ENCODE results near the gene ZNF628.

The ZNF628 gene

GRCh38 chr19:55465460-55466240 lies 10.8 kb upstream of the ZNF628 start:
- no peak for DNase-seq

DNA sequence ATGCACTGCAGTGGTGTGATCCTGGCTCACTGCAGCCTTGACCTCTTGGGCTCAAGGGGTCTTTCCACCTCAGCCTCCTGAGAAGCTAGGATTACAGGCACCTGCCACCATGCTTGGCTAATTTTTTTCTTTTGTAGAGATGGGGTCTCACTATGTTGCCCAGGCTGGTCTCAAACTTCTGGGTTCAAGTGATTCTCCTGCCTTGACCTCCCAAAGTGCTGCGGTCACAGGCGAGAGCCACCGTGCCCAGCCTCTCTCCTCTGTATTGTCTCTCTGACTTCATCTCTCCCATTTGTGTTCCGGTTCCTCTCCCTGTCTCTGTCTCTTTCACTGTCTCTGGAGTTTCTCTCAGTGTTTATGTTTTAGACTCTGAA lies 10.2 kb upstream of the ZNF628 start:
- DNase-seq = no peak

DNA sequence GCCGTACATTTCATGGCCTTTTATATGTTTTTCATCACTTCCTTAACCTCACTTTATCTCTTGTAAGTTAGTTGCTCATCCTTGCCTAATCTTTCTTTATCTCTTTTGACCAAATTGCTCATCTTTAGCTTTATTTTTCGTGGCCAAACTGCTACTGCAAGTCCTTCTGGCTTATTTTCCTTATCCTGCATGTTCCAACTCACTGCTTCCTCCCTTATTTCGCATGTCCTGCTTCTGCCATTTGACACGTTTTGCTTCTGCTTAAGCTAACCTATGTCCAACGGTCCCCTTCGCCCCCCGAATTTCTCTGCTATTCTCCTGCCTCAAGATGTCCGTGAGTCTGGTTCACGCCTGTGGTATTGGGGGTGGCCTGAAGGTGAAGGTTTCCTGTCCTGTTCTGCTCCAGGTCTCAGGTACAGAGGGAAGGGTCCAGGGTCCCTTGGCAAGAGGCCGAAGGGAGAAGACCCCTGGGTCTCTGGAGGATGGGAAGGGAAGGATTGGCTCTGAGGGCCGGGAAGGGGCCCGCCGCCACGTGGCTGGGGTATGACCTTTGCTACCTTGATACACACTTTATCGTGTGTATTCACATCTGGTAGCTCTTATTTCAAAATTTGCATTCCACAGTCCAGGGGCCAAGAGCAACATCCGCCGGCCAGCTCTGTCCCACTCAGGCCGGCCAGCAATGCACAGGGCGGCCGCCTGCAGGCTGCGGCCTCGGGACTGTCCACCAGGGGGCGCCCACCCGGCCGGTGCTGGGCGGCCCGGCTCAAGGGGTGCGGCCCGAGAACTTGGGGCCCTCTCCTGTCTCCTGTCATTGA lies 9.0 kb upstream of the ZNF628 start:
- DNase-seq = peak; percentile 77

- no peak for DNase-seq
Observed at GRCh38 chr19:55468054-55468393, 8.4 kb upstream of the ZNF628 start.

DNA sequence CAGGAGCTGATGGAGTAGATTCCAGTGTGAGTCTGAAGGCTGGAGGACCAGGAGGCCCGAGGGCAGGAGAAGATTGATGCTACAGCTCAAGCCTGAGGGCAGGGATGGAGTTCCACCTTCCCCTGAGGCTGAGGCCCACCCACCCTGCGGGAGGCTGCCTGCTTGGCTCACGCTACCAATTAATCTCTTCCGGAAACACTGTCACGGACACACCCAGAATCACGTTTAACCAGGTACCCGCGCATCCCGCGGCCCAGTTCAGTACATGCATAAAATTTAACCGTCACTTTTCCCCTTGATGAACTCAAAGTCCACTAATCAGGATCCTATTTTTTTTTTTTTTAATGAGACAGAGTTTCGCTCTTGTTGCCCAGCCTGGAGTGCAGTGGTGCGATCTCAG lies 5.2 kb upstream of the ZNF628 start:
- DNase-seq = no peak

DNA sequence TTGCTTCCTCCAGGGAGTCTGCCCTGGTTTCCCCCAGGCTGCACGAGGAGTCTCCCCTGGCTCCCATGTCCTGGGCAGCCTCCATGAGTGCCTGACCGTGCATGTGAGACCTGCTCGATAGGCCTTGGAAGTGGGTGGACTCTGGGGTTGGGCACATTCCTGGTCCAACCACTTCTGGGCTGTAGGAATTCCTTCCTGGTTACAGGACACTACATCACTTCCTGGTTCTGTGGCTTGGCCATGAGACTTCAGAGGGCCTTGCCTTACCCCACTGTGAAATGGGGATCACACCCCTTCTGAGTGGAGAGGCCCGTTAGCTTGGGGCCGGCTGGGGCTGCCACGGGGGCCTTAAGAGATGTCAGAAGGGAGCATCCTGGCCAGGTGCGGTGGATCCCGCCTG lies 4.0 kb upstream of the ZNF628 start:
- DNase-seq = no peak

- DNase-seq = no peak
Observed at GRCh38 chr19:55473225-55474012, 3.0 kb upstream of the ZNF628 start.

DNA sequence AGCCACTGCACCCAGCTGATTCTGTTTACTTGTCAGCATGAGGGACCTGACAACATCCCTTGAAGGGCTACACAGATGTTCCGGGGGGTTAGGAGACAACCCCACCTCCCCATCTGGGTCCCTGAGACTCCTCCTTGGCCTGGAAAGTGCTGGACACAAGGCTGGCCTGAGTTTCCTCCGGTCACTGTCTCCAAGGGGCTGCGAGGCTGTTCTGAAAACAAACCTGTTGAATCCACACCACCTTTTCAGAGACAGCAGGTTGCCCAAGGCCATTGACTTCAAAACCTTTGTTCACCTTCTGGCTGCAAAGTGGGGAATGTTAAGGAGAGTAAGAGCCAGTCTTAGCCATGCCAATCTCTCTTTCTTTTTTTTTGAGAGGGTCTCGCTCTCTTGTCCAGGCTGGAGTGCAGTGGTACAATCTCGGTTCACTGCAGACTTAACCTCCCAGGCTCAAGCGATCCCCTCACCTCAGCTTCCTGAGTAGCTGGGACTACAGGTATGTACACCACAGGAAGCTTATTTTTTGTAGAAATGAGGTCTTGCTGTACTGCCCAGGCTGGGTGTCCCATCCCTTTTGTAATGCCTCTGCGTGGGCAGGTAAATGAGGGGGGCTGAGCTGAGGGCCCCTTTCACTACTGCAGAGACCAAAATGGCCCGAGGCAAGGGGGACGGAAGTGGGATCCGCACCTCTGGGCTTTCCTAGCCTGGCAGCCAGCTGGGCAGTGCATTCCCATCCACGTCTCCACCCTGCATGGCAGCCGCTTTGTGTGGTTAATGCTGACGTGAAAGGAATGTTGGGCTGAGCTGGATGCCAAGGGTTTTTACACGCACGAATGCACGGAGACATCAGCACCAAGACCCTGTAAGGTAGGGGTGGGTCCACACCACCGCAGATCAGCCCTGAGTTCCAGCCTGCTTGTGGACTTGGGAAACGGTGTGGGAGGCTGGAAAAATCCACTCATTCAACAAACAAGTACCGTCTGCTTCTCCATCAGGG lies 1.9 kb upstream of the ZNF628 start:
- no peak for DNase-seq

- no peak for DNase-seq
Observed at GRCh38 chr19:55477905-55478304, 1.5 kb downstream of the ZNF628 start.

DNA sequence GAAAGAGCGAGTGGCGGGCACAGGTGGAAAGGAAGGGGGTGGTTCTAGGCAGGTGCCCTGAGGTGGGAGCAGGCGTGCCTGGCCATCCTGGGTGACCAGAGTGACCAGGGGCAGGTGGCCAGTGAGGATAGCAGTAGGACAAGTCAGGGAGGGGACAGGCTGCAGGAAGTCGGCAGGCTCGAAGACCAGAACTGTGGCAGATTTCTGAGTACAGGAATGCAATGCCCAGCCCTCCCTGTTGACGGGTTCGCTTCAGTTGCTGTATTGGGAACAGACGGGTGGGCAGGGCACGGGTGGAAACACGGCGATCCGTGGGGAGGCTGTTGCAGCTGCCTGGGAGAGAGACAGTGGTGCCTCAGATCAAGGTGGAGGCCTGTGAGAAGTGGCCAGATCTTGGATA lies 1.9 kb downstream of the ZNF628 start:
- DNase-seq = no peak

GRCh38 chr19:55479045-55479444 lies 2.6 kb downstream of the ZNF628 start:
- DNase-seq = no peak

DNA sequence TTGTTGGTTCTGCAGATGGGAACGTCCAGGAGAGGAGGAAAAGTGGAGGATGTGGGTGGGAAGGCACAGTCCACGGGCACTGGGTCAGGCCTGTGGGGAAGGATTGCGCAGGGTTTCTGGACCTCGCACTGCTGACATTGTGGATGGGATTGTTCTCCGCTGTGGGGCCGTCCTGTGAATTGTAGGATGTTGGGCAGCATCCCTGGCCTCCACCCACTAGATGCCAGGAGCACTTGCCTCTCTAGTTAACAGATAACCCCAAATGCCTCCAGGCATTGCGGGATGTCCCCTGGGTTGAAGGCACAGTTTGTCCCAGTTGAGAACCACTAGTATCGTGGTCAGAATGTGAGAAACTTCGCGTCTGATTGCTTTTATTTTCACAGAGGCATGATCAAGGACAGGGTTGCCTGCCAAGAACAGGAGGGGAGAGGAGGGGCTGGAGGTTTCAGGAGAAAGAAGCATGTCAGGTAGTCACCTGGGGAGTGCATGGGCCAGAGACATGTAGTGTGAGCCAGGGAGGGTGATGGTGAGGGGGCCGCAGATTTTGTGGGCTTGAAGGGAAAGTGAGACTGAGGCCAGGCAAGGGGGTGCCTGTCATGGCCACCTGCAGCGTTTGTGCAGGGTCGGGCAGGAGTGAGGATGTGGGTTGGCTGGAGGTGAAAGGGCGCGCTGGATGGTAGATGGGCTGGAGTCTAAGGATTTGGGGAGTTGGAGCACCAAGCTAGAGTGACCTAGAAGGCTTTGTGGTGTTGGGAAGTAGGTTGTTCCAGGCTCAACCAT lies 3.2 kb downstream of the ZNF628 start:
- no peak for DNase-seq

DNA sequence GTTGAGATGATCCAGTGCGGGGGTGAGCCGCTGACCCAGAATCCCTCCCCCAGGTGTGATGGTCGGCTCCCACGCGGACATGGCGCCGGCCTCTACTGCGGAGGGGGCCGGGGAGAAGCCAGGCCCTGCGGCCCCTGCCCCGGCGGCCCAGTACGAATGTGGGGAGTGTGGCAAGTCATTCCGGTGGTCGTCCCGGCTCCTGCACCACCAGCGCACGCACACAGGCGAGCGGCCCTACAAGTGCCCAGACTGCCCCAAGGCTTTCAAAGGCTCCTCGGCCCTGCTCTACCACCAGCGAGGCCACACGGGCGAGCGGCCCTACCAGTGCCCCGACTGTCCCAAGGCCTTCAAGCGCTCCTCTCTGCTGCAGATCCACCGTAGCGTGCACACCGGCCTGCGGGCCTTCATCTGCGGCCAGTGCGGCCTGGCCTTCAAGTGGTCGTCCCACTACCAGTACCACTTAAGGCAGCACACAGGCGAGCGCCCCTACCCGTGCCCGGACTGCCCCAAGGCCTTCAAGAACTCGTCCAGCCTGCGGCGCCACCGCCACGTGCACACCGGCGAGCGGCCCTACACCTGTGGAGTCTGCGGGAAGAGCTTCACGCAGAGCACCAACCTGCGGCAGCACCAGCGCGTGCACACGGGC lies 4.9 kb downstream of the ZNF628 start:
- DNase-seq = no peak

GRCh38 chr19:55481794-55482155 lies 5.4 kb downstream of the ZNF628 start:
- DNase-seq = no peak

GRCh38 chr19:55482156-55482961 lies 5.9 kb downstream of the ZNF628 start:
- no peak for DNase-seq

DNA sequence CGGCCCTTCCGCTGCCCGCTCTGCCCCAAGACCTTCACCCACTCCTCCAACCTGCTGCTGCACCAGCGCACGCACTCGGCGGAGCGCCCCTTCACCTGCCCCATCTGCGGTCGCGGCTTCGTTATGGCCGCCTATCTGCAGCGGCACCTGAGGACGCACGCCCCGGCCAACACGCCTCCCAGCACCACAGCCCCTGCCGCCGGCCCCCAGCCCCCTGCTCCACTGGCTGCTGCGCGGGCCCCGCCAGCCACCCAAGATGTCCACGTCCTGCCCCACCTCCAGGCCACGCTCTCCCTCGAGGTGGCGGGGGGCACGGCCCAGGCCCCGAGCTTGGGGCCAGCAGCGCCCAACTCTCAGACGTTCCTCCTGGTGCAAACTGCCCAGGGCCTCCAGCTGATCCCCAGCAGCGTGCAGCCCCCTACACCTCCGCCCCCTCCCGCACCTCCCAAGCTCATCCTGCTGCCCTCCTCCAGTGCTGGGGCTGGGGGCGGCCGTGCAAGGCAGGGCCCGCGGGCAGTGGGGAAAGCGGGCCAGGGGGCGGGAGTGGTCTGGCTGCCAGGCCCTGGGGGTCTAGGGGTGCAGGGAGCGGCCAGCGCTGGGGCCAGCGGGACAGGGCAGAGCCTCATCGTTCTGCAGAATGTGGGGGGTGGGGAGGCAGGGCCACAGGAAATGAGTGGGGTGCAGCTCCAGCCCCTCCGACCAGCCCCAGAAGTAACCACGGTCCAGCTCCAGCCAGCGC lies 6.7 kb downstream of the ZNF628 start:
- no peak for DNase-seq

DNA sequence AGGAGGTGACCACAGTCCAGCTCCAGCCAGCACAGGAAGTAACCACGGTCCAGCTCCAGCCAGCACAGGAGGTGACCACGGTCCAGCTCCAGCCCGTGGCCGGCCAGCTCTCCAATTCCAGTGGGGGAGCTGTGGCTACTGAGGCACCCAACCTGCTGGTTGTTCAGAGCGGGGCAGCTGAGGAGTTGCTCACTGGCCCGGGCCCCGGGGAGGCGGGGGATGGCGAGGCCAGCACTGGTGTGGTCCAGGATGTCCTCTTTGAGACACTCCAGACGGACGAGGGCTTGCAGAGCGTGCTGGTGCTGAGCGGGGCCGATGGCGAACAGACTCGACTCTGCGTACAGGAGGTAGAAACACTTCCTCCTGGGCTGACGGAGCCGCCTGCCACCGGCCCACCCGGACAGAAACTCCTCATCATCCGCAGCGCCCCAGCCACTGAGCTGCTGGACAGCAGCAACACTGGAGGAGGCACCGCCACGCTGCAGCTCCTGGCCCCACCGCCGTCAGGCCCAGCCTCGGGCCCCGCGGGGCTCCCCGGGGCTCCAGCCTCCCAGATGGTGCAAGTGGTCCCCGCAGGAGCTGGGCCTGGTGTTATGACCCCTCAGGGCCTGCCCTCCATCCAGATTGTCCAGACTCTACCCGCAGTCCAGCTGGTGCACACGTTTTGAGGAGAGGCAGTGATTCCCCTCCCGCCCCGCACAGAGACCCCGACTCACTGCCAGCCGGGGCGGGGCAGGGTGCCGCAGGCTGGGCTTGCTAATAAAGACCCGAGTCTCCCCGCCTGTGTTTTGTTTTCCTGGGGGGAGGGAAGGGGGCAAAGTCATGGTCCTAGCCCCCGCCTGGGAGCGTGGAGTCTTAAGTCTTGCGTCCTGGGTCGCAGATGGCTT lies 7.5 kb downstream of the ZNF628 start:
- DNase-seq = no peak

All from right hindlimb (tissue), 1 donor.